OCI-LY1 (cell line): ENCODE measurements around the gene PYGM.

Experiments
- H2AFZ ChIP-seq: fragments of 200-600 bp; sonication (generic), shearing (Covaris generic); 2 replicates; pipeline ENCODE4 v1.6.0; 2014; ENCODE audit warnings: antibody characterized with exemption, mild to moderate bottlenecking, low read length
- H3F3A ChIP-seq: fragments of 200-600 bp; sonication (generic), shearing (Covaris generic); 2 replicates; pipeline ENCODE4 v1.6.0; 2014; ENCODE audit warnings: mild to moderate bottlenecking, antibody characterized with exemption, low read length, moderate library complexity; ENCODE audit not compliant: insufficient read depth
- H3K27ac ChIP-seq: fragments of 200-600 bp; sonication (generic); 2 replicates; pipeline ENCODE4 v1.5.1; 2014; ENCODE audit warnings: low read length, mixed run types, mild to moderate bottlenecking, low read depth; ENCODE audit not compliant: poor library complexity, severe bottlenecking
- H3K27me3 ChIP-seq: fragments of 200-600 bp; sonication (generic); 2 replicates; pipeline ENCODE4 v1.6.0; 2014; ENCODE audit warnings: antibody characterized with exemption, mild to moderate bottlenecking, low read length, moderate library complexity; ENCODE audit not compliant: insufficient read depth
- H3K36me3 ChIP-seq: fragments of 200-600 bp; sonication (generic); 2 replicates; pipeline ENCODE4 v1.6.1; 2014; ENCODE audit warnings: mild to moderate bottlenecking, antibody characterized with exemption, low read length, moderate library complexity, mixed read lengths; ENCODE audit not compliant: insufficient read depth
- H3K4me1 ChIP-seq: fragments of 200-600 bp; sonication (generic); 2 replicates; pipeline ENCODE4 v1.5.1; 2014; ENCODE audit warnings: mild to moderate bottlenecking, low read length, moderate library complexity; ENCODE audit not compliant: insufficient read depth, severe bottlenecking
- H3K4me2 ChIP-seq: fragments of 200-600 bp; sonication (generic), shearing (Covaris generic); 2 replicates; pipeline ENCODE4 v1.6.1; 2014; ENCODE audit warnings: low read length
- H3K4me3 ChIP-seq: fragments of 200-600 bp; sonication (generic); 2 replicates; pipeline ENCODE4 v1.5.1; 2014; ENCODE audit warnings: low read length, low read depth, mild to moderate bottlenecking, mixed read lengths; ENCODE audit not compliant: poor library complexity, severe bottlenecking
- H3K79me2 ChIP-seq: fragments of 200-600 bp; shearing (Covaris generic); 2 replicates; pipeline ENCODE4 v1.6.1; 2016; ENCODE audit warnings: mixed run types, low read length, mixed read lengths; ENCODE audit not compliant: insufficient read depth
- H3K9ac ChIP-seq: fragments of 200-600 bp; sonication (generic), shearing (Covaris generic); 2 replicates; pipeline ENCODE4 v1.6.1; 2014; ENCODE audit warnings: mild to moderate bottlenecking, low read length, mixed read lengths
- H3K9me2 ChIP-seq: fragments of 200-600 bp; sonication (generic), shearing (Covaris generic); 2 replicates; pipeline ENCODE4 v1.6.1; 2014; ENCODE audit warnings: low read depth, mild to moderate bottlenecking, low read length, mixed read lengths
- H3K9me3 ChIP-seq: fragments of 200-600 bp; shearing (Covaris generic); 2 replicates; pipeline ENCODE4 v1.6.1; 2014; ENCODE audit warnings: low read length, mixed read lengths
- H4K20me1 ChIP-seq: fragments of 200-600 bp; sonication (generic), shearing (Covaris generic); 2 replicates; pipeline ENCODE4 v1.6.0; 2016; ENCODE audit warnings: mild to moderate bottlenecking, low read length; ENCODE audit not compliant: insufficient read depth
- CTCF ChIP-seq: fragments of 200-600 bp; sonication (generic), shearing (Covaris generic); IDR thresholded peaks from 2 replicates; pipeline ENCODE4 v1.5.1; 2017; ENCODE audit warnings: mild to moderate bottlenecking, antibody characterized with exemption, low read length, moderate library complexity, mixed read lengths
- EZH2 ChIP-seq: fragments of 200-600 bp; sonication (generic), shearing (Covaris generic); IDR thresholded peaks from 2 replicates; pipeline ENCODE4 v1.8.0; 2017; ENCODE audit warnings: borderline replicate concordance, mixed run types, mild to moderate bottlenecking, antibody characterized with exemption, low read length, moderate library complexity, mixed read lengths

PYGM gene

GRCh38 chr11:64759131-64759721 is 548 bp downstream of the PYGM start:
- no peak overlapping the region for H3K4me2 ChIP-seq
- H3K79me2 ChIP-seq: no peaks in the 10 kb centered on the region
- H3F3A ChIP-seq: 0 out of 2 replicates have a peak, but pooled peaks cover 3% of the 10 kb centered on the region
- H2AFZ ChIP-seq: no peak overlapping the region
- H3K9ac ChIP-seq: no peak overlapping the region
- H3K27me3 ChIP-seq: no peaks in the 10 kb centered on the region; the same call in 1 of the 2 replicates
- no peak for TF ChIP-seq EZH2
- H3K4me1 ChIP-seq: peaks cover 20% of the 10 kb centered on the region
- H4K20me1 ChIP-seq: no peaks in the 10 kb centered on the region
- H3K9me2 ChIP-seq: no peaks in the 10 kb centered on the region
- H3K36me3 ChIP-seq: peaks cover 22% of the 10 kb centered on the region
- H3K27ac ChIP-seq: no peak overlapping the region
- H3K9me3 ChIP-seq: no peaks in the 10 kb centered on the region
- no peak overlapping the region for H3K4me3 ChIP-seq

- Histone ChIP-seq H3K4me2 (no peak overlapping the region), H3K4me1 (peaks cover 13% of the 10 kb centered on the region), H3K36me3 (peaks cover 15% of the 10 kb centered on the region), H4K20me1 (no peaks in the 10 kb centered on the region), H3K9me2 (no peaks in the 10 kb centered on the region), H3F3A (0 out of 2 replicates have a peak, but pooled peaks cover 3% of the 10 kb centered on the region), H3K27me3 (no peaks in the 10 kb centered on the region; the same call in 1 of the 2 replicates), H3K9ac (no peak overlapping the region), H3K9me3 (no peaks in the 10 kb centered on the region), H2AFZ (no peak overlapping the region), H3K79me2 (no peaks in the 10 kb centered on the region), H3K27ac (no peak overlapping the region), H3K4me3 (no peak overlapping the region)
- TF ChIP-seq CTCF (no peak), EZH2 (no peak)
These were observed 1.3 kb downstream of the PYGM start for GRCh38 chr11:64758330-64759079.

GRCh38 chr11:64757549-64758329 is 2.0 kb downstream of the PYGM start:
- H3K4me1 ChIP-seq: peaks cover 6% of the 10 kb centered on the region
- H3K79me2 ChIP-seq: no peaks in the 10 kb centered on the region
- no peaks in the 10 kb centered on the region for H4K20me1 ChIP-seq
- H3K27me3 ChIP-seq: no peaks in the 10 kb centered on the region; the same call in 1 of the 2 replicates
- H3K36me3 ChIP-seq: peaks cover 7% of the 10 kb centered on the region
- H3K4me3 ChIP-seq: no peak overlapping the region
- no peak overlapping the region for H3K27ac ChIP-seq
- H3K9ac ChIP-seq: no peak overlapping the region
- no peak for TF ChIP-seq EZH2
- TF ChIP-seq CTCF: no peak
- H3F3A ChIP-seq: no peaks in the 10 kb centered on the region
- no peaks in the 10 kb centered on the region for H3K9me3 ChIP-seq
- no peaks in the 10 kb centered on the region for H3K9me2 ChIP-seq
- no peak overlapping the region for H3K4me2 ChIP-seq
- H2AFZ ChIP-seq: no peak overlapping the region
